HG03139 (cell line): Measurements from ENCODE around the gene STEAP3.

ENCODE experiments used
- ATAC-seq: cut with Tn5 transposase; IDR thresholded peaks from one replicate; pipeline ENCODE4 v1.9.1; 2021; ENCODE audit not compliant: unreplicated experiment

The STEAP3 gene

GRCh38 chr2:119223521-119224390 lies at the start of gene STEAP3:
TSS of gene STEAP3 (plus strand) at chr2:119223834. CDS start at chr2:119231013, 7,179 bp downstream.
- peak; percentile 76 for ATAC-seq

GRCh38 chr2:119174216-119174992 lies 49.2 kb upstream of the STEAP3 start:
- no peak for ATAC-seq

GRCh38 chr2:119174993-119175347 lies 48.7 kb upstream of the STEAP3 start:
- ATAC-seq, result no peak

GRCh38 chr2:119175517-119175916 lies 48.1 kb upstream of the STEAP3 start:
- ATAC-seq, result no peak

- no peak for ATAC-seq
Measured at GRCh38 chr2:119177171-119177837, 46.3 kb upstream of the STEAP3 start.

- no peak for ATAC-seq
Measured at GRCh38 chr2:119177838-119178190, 45.8 kb upstream of the STEAP3 start.

- ATAC-seq, result no peak
Measured at GRCh38 chr2:119178776-119179175, 44.9 kb upstream of the STEAP3 start.

- ATAC-seq, result no peak
Measured at GRCh38 chr2:119179202-119179601, 44.4 kb upstream of the STEAP3 start.

GRCh38 chr2:119179991-119180390 lies 43.6 kb upstream of the STEAP3 start:
- no peak for ATAC-seq

- no peak for ATAC-seq
Measured at GRCh38 chr2:119180892-119181291, 42.7 kb upstream of the STEAP3 start.

- ATAC-seq, result no peak
Measured at GRCh38 chr2:119181391-119181790, 42.2 kb upstream of the STEAP3 start.

- ATAC-seq, result no peak
Measured at GRCh38 chr2:119181791-119182445, 41.7 kb upstream of the STEAP3 start.

GRCh38 chr2:119184512-119184911 lies 39.1 kb upstream of the STEAP3 start:
- no peak for ATAC-seq

- ATAC-seq, result no peak
Measured at GRCh38 chr2:119190321-119191111, 33.1 kb upstream of the STEAP3 start.

- ATAC-seq, result no peak
Measured at GRCh38 chr2:119192893-119193292, 30.7 kb upstream of the STEAP3 start.

- no peak for ATAC-seq
Measured at GRCh38 chr2:119195001-119195400, 28.6 kb upstream of the STEAP3 start.

- ATAC-seq, result no peak
Measured at GRCh38 chr2:119195887-119196286, 27.7 kb upstream of the STEAP3 start.

- ATAC-seq, result no peak
Measured at GRCh38 chr2:119196301-119197125, 27.1 kb upstream of the STEAP3 start.

- no peak for ATAC-seq
Measured at GRCh38 chr2:119197126-119197405, 26.6 kb upstream of the STEAP3 start.
